HCT116 (cell line): ENCODE results near the gene GADD45G. TPM values are rescaled to one million over a fixed set of nuclear protein-coding genes. Genes with fewer than 3 reads are reported as not detected.

Source experiments
- ATAC-seq: fragments of 200-7000 bp; cut with Tn5 transposase; 2 replicates; pipeline ENCODE4 v1.9.1; 2020; ENCODE audit warnings: mild to moderate bottlenecking, moderate library complexity
- BruUV-seq: library from RNA; stranded (reverse); fragments of 400-500 nt; replicated peaks from 2 replicates; lab custom pipeline; 2021; lab: Mats Ljungman, UMichigan
- CTCF ChIA-PET: fragments of 300-600 bp; sonication (Branson Sonifier 250); formaldehyde crosslinking; loops from one replicate; lab custom pipeline; 2021; ENCODE audit warnings: antibody characterized with exemption; lab: Charles Lee
- POLR2A ChIA-PET: fragments of 300-600, 350-600 bp; sonication (Branson Sonifier 250); formaldehyde crosslinking; loops from one replicate; lab custom pipeline; 2021; ENCODE audit warnings: antibody characterized with exemption; lab: Charles Lee
- RAD21 ChIA-PET, 2 experiments: fragments of 300-600 bp; sonication (Branson Sonifier 250); formaldehyde crosslinking; loops; one replicate each; lab custom pipeline; 2023; ENCODE audit warnings: low total read pairs in 2 of 2; ENCODE audit not compliant: uncharacterized antibody in 2 of 2, unreplicated experiment in 2 of 2, low non-redundant PET in 1 of 2; lab: Charles Lee
- DNase-seq: peaks from one replicate; pipeline ENCODE4 v3.0.0-alpha.2; 2010; ENCODE audit warnings: low read depth, low spot score
- H2AFZ ChIP-seq: fragments of 200-600 bp; shearing (Covaris generic), sonication (generic); 2 replicates; pipeline ENCODE4 v1.6.1; 2017; ENCODE audit warnings: low read depth, mixed run types, mixed read lengths, antibody characterized with exemption, low read length; ENCODE audit not compliant: poor library complexity, severe bottlenecking
- H3K27ac ChIP-seq: 2 replicates; pipeline ENCODE4 v1.5.1; 2012; ENCODE audit warnings: low read depth, low read length
- H3K27me3 ChIP-seq: fragments of 200-600 bp; sonication (generic); 2 replicates; pipeline ENCODE4 v1.6.1; 2016; ENCODE audit warnings: mixed run types, low read length, mixed read lengths; ENCODE audit not compliant: insufficient read depth
- H3K36me3 ChIP-seq, 2 experiments: fragments of 200-500 bp in 1 of 2; fragments of 200-600 bp in 1 of 2; sonication (Bioruptor generic) in 1 of 2; sonication (generic) in 1 of 2; 2 replicates each; pipeline versions ENCODE4 v1.5.1 to v1.6.1; 2014 to 2016; ENCODE audit warnings: low read length in 2 of 2, inconsistent platforms in 1 of 2, mixed read lengths in 1 of 2, mixed run types in 1 of 2; ENCODE audit not compliant: insufficient read depth in 2 of 2, control insufficient read depth in 1 of 2
- H3K4me1 ChIP-seq, 2 experiments: fragments of 200-600 bp in 1 of 2; sonication (generic) in 1 of 2; 2 replicates each; pipeline versions ENCODE4 v1.5.1 to v1.6.1; 2012 to 2017; ENCODE audit warnings: low read length in 2 of 2, inconsistent platforms in 1 of 2, mild to moderate bottlenecking in 1 of 2, mixed read lengths in 1 of 2, mixed run types in 1 of 2, moderate library complexity in 1 of 2; ENCODE audit not compliant: insufficient read depth in 2 of 2, control insufficient read depth in 1 of 2
- H3K4me2 ChIP-seq: fragments of 200-600 bp; sonication (generic); 2 replicates; pipeline ENCODE4 v1.6.1; 2017; ENCODE audit warnings: mixed run types, low read length, mixed read lengths
- H3K4me3 ChIP-seq, 2 experiments: fragments of 200-600 bp in 1 of 2; sonication (generic) in 1 of 2; replicated peaks in 1 of 2; 2 replicates each; pipeline ENCODE4 v1.5.1; 2011 to 2016; ENCODE audit warnings: low read length in 2 of 2, control low read depth in 1 of 2, low read depth in 1 of 2, mild to moderate bottlenecking in 1 of 2, mixed read lengths in 1 of 2, mixed run types in 1 of 2
- H3K79me2 ChIP-seq: fragments of 200-600 bp; sonication (generic); 2 replicates; pipeline ENCODE4 v1.6.1; 2017; ENCODE audit warnings: mild to moderate bottlenecking, mixed run types, low read length, moderate library complexity, mixed read lengths; ENCODE audit not compliant: insufficient read depth
- H3K9ac ChIP-seq: fragments of 200-600 bp; sonication (generic); 2 replicates; pipeline ENCODE4 v1.6.1; 2016; ENCODE audit warnings: low read length, mixed read lengths
- H3K9me2 ChIP-seq: fragments of 200-600 bp; sonication (generic), shearing (Covaris generic); 2 replicates; pipeline ENCODE4 v1.6.1; 2017; ENCODE audit warnings: mixed run types, mild to moderate bottlenecking, moderate library complexity; ENCODE audit not compliant: insufficient read depth
- H3K9me3 ChIP-seq, 2 experiments: fragments of 200-500 bp in 1 of 2; fragments of 200-600 bp in 1 of 2; sonication (Bioruptor generic) in 1 of 2; sonication (generic) in 1 of 2; 2 replicates each; pipeline ENCODE4 v1.6.1; 2014 to 2017; ENCODE audit warnings: low read length in 2 of 2, mixed read lengths in 2 of 2, inconsistent platforms in 1 of 2, low read depth in 1 of 2, mild to moderate bottlenecking in 1 of 2, mixed run types in 1 of 2, moderate library complexity in 1 of 2; ENCODE audit not compliant: control insufficient read depth in 1 of 2, insufficient read depth in 1 of 2
- H4K20me1 ChIP-seq: fragments of 200-600 bp; sonication (generic), shearing (Covaris generic); 2 replicates; pipeline ENCODE4 v1.6.1; 2017; ENCODE audit warnings: mixed run types, mild to moderate bottlenecking, moderate library complexity; ENCODE audit not compliant: insufficient read depth
- CBX3 ChIP-seq: IDR thresholded peaks from 2 replicates; pipeline ENCODE4 v1.6.1; 2012; ENCODE audit warnings: low read depth
- CTCF ChIP-seq, 3 experiments: fragments of 200-600 bp in 1 of 3; sonication (generic) in 1 of 3; IDR thresholded peaks in 2 of 3; conservative IDR thresholded peaks in 1 of 3; 2 replicates each; pipeline ENCODE4 v1.5.1; 2012 to 2017; ENCODE audit warnings: low read depth in 2 of 3, low read length in 2 of 3, antibody characterized with exemption in 1 of 3, borderline replicate concordance in 1 of 3, control low read depth in 1 of 3, mild to moderate bottlenecking in 1 of 3, mixed read lengths in 1 of 3, mixed run types in 1 of 3, moderate library complexity in 1 of 3; ENCODE audit not compliant: insufficient read depth in 1 of 3
- EZH2phosphoT487 ChIP-seq: fragments of 200-600 bp; IDR thresholded peaks from 2 replicates; pipeline ENCODE4 v1.6.1; 2018; ENCODE audit warnings: antibody characterized with exemption, borderline replicate concordance
- FOSL1 ChIP-seq: IDR thresholded peaks from 2 replicates; pipeline ENCODE4 v1.6.1; 2012; ENCODE audit warnings: low read depth
- JUND ChIP-seq: IDR thresholded peaks from 2 replicates; pipeline ENCODE4 v1.6.1; 2012
- MAX ChIP-seq: IDR thresholded peaks from 2 replicates; pipeline ENCODE4 v1.6.1; 2012
- POLR2AphosphoS5 ChIP-seq: IDR thresholded peaks from 2 replicates; pipeline ENCODE4 v1.6.1; 2011; ENCODE audit warnings: mild to moderate bottlenecking, low read depth, low read length, moderate library complexity
- REST ChIP-seq: IDR thresholded peaks from 2 replicates; pipeline ENCODE4 v1.6.1; 2012; ENCODE audit warnings: low read depth
- SIN3A ChIP-seq: IDR thresholded peaks from 2 replicates; pipeline ENCODE4 v1.6.1; 2012; ENCODE audit warnings: low read depth
- YY1 ChIP-seq: IDR thresholded peaks from 2 replicates; pipeline ENCODE4 v1.6.1; 2011; ENCODE audit warnings: low read length, low read depth, moderate library complexity, mild to moderate bottlenecking; ENCODE audit not compliant: insufficient replicate concordance; ENCODE audit errors: extremely low read depth
- ZNF274 ChIP-seq: fragments of 200-500 bp; sonication (Bioruptor generic); IDR thresholded peaks from 2 replicates; pipeline ENCODE4 v1.6.1; 2014; ENCODE audit warnings: mild to moderate bottlenecking, low read depth, low read length, inconsistent platforms
- intact Hi-C: fragments of 100-400 bp; cut with micrococcal nuclease; formaldehyde crosslinking; loops from 2 replicates; pipeline ENCODE4 v1.10.0; 2022
- total RNA-seq: library from RNA; stranded (reverse); gene quantifications from one replicate; pipeline ENCODE4 v1.2.1, GENCODE V29; 2021; ENCODE audit not compliant: unreplicated experiment

Gene GADD45G
- total RNA-seq, 1 experiment from 2014 or later: not detected

GRCh38 chr9:89563571-89564345 lies 41.1 kb upstream of the GADD45G start:
- BruUV-seq: no TSS peak
- ATAC-seq: no peak
- Histone ChIP-seq H3K9me2 (no peaks in the 10 kb centered on the region), H3K4me3 (no peak overlapping the region), H3K4me2 (peak overlapping the region; percentile 57; the same call in 1 of the 2 replicates), H3K9me3 (no peaks in the 10 kb centered on the region), H3K36me3 (no peaks in the 10 kb centered on the region), H3K9ac (no peak overlapping the region), H4K20me1 (no peaks in the 10 kb centered on the region), H2AFZ (peak overlapping the region; percentile 98), H3K27ac (no peak overlapping the region), H3K4me1 (peaks cover 4 to 10% of the 10 kb centered on the region in 2 experiments; a peak in 3 of 4 replicates), H3K27me3 (no peaks in the 10 kb centered on the region), H3K79me2 (no peaks in the 10 kb centered on the region)
- ChIA-PET CTCF (interaction anchor here (0.7 to 6.4 kb wide), 9 partner anchors 12 to 538 kb away, joined by 3 to 54 read pairs (median 4); partner anchors contain the start of gene SECISBP2), RAD21 (no interaction called here), POLR2A (no interaction called here)
- TF ChIP-seq MAX (0 out of 2 replicates have a peak, but pooled peaks have one; percentile 30), JUND (no peak), FOSL1 (no peak), ZNF274 (no peak), POLR2AphosphoS5 (no peak), SIN3A (no peak), EZH2phosphoT487 (no peak)
- DNase-seq: no peak
- intact Hi-C loops: loop anchor here (5.0 kb wide), 1 partner anchor 246 kb away; the partner anchor contains the start of gene SECISBP2

- ChIA-PET RAD21 (no interaction called here), POLR2A (interaction anchor here (1.2 kb wide), 1 partner anchor 15 kb away, joined by 5 read pairs; no protein-coding TSS in a partner anchor), CTCF (interaction anchor here (0.6 to 6.4 kb wide), 11 partner anchors 11 to 538 kb away, joined by 3 to 54 read pairs (median 3); partner anchors contain the start of gene SECISBP2)
- no peak overlapping the region for H3K9ac ChIP-seq
- no peak overlapping the region for H3K27ac ChIP-seq
- TF ChIP-seq CTCF (IDR thresholded peaks at IDR 0.05 in 2 of 3, conservative IDR thresholded peaks at IDR 0.05 in 1 of 3; ENCODE audit: borderline replicate concordance in 1 of 3, insufficient read depth in 1 of 3, low read depth in 2 of 3, low read length in 2 of 3): peak; percentile 18 to 35 (median 34); a peak in 4 of 6 replicates
- no peak for TF ChIP-seq CBX3
- peak; percentile 31 for TF ChIP-seq YY1
- TF ChIP-seq REST: no peak
- TF ChIP-seq POLR2AphosphoS5: no peak
- DNase-seq (peak; percentile 82), ATAC-seq (peak; percentile 100)
- no peaks in the 10 kb centered on the region for H3K9me2 ChIP-seq
- no peaks in the 10 kb centered on the region for H3K36me3 ChIP-seq
- no peaks in the 10 kb centered on the region for H4K20me1 ChIP-seq
- no peak overlapping the region for H3K4me3 ChIP-seq
- intact Hi-C loops: loop anchor here (5.0 kb wide), 1 partner anchor 247 kb away; the partner anchor contains the start of gene SECISBP2
- H3K9me3 ChIP-seq: no peaks in the 10 kb centered on the region
- H3K4me2 ChIP-seq: peak overlapping the region; percentile 57
- H3K79me2 ChIP-seq: no peaks in the 10 kb centered on the region
- H2AFZ ChIP-seq: peak overlapping the region; percentile 98
- no peaks in the 10 kb centered on the region for H3K27me3 ChIP-seq
- no TSS peak for BruUV-seq
- H3K4me1 ChIP-seq: peaks cover 4 to 10% of the 10 kb centered on the region in 2 experiments; a peak in 3 of 4 replicates
These were observed 40.4 kb upstream of the GADD45G start for GRCh38 chr9:89564346-89564878.
